Measurements from ENCODE around the gene RBM20.
"Not testable (repeated sequence)": the region's sequence is repeated elsewhere in the genome, so short reads cannot be mapped to it uniquely, and the experiment has no call there.

RBM20 gene

DNA sequence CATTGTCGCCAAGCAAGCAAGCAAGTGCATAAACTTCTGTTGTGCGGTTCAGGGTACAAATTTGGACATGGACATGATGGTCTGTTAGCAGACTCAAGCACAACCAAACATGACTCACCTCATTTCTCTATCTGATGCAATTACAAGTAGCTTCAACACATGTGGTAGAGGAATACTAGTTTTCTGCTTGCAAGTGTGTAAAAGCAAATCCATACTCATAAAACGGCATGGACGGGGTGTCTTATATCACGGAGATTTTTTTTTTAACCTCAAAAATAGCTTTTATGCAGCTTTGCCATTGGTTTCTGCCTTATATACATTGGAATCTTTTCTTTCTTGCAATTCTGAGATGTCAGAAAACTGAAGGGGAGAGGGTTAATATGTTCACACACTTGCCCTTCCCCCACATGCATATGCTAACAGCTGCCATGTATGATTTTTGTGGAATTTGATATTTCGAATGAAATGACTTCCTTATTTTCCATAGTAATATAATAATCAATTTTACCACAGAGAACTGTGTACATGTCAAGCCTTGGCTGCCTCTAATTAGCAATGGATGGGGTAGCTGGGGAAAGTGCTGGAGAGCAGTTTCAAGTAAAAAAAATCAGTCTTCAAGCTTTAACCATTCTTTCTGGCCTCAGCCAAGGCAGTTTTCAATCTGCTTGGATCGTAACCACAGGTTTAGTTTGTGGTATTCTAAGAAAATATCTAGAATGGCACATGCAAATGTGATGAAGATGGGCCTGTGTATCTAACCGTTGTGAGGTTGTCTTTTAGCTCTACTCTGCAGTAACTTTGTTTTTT lies 121.6 kb downstream of the RBM20 start:
- DNase-seq = peak; percentile 8

DNA sequence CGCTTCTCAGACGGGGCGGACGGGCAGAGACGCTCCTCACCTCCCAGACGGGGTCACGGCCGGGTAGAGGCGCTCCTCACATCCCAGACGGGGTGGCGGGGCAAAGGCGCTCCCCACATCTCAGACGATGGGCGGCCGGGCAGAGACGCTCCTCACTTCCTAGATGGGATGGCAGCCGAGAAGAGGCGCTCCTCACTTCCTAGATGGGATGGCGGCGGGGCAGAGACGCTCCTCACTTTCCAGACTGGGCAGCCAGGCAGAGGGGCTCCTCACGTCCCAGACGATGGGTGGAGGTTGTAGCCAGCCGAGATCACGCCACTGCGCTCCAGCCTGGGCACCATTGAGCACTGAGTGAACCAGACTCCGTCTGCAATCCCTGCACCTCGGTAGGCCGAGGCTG lies 123.5 kb downstream of the RBM20 start:
- not testable (repeated sequence) for DNase-seq

DNA sequence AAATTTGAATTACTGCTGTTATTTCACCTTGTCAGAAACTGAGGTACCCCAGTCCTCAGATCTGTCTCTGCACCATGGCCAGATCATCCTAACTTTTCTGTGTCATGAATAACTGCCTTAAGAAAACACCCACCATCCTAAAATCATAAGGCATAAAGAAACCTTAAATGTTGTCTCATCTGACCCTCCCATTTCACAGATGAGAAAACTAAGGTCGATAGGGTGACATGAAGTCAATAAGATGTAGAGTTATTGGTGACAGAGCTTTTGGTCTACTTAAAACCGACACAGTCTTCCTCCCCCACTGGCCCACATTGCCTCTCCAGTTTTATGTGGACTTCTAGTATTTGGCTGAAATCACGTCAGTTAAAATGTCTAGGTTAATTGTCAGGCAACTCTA lies 126.1 kb downstream of the RBM20 start:
- no peak for DNase-seq

DNA sequence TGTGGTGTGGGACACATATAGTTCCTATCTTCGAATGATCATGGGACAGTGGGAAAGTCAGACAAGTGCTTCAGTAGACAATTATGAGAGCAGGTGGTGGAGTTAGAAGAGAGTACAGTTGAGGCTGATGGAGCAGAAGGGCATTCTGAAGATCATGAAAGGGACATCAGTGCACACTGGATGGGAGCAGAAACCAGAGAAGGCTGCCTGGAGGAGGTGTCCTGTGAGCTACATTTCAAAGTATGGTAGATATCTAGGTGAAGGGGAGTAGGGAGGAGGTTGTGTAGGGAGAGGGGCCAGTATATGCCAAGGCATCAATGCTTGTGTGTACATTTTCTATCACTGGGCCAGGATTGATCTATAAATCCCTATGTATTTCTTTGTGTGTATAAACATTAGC lies 127.3 kb downstream of the RBM20 start:
- no peak for DNase-seq

DNA sequence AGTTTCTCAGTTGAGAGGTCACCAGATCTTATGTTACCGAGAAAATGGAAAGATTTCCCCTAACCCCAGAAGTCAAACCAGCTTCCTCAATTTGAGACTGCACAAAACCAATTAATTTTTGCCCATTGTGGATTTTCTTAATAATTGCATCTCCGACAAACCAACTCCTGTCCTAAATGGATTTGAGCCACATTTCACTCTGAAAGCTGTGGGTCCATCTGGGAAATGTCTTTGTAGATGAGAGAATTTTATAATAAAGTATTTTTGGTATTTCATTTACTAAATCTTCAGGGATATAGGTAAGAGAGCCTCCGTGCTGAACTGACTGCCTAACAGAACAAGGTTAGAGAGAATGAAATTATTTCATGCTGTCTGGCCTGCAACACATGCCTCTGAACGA lies 127.9 kb downstream of the RBM20 start:
- DNase-seq = no peak

DNA sequence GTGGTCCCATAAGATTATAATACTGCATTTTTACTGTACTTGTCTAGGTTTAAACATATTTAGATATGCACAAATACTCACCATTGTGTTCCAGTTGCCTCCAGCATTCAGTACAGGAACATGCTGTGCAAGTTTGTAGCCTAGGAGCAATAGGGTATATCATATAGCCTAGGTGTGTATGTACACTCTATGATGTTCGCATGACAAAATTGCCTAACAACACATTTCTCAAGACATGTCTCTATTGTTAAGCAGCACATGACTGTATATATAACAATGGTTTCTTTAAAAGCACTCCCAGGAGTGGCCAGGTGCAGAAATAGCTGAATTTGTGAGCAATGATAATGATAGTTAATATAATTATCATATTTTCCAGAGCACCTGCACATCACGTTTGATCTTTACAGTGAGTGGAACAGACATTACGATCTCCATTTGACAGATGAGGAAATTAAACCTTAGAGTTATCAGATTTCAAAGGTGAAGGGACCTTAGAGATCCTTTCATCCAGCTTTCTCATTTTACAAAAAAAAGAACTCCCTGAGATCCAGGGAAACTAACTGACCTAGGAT lies 128.4 kb downstream of the RBM20 start:
- DNase-seq = no peak

DNA sequence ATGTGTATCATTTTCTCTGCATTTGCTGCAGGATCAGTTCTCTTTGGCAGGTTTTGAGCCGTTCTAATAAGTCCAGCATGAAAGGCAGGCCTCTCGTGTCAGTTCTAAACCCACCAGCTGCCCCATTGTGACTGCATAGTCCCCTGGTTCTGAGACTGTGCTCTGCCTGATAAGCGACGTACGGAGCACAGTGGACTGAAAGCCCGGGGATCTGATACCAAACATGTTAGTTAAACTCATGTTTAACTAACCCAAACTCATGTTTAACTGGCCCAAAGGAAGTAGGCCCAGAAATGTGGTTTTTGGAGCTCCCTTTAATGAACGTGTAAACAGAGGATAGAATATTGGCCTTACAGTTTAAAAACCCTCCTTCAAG lies 129.5 kb downstream of the RBM20 start:
- no peak for DNase-seq

DNA sequence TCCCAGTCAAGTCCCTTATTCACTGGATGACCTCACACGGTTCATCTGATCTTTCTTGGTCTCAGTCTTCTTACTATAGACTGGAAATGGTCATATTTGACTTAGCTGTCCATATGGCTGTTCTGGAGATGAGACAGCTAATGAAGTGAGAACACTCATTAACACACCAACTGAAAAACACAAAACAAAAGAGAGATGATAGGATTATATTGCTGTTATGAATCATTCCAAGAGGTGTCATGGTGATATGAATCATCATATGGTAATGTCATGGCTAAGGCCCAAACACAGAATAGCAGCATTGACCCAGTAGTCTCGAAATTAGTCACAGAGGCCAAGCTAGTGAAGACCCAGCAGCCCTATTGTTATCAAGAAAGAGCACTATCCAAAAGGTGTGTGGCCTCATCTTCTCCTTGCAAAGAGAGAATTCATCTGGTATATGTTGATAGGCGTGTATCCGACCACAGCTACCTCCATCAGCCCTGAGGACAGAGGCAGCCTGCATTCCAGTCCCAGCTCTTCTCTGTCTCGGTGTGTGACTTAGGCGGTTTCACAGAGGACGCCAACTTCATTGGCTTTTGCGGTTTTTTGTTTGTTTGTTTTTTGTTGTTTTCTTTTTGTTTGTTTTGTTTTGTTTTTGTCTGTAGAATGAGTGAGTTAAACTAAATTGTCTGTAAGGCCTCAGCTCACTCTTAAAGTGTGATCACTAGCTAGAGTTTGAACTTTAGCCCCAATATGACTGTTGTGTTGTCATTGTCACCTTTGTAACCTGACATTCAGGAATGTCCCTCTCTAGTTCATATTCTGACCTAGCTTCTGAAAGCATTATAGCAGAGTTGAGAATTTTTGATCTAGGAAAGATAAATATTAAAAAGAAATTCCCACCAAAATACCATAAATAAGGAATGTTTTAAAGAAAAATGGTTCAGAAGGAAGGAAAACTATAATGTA lies 130.2 kb downstream of the RBM20 start:
- DNase-seq = peak; percentile 22

DNA sequence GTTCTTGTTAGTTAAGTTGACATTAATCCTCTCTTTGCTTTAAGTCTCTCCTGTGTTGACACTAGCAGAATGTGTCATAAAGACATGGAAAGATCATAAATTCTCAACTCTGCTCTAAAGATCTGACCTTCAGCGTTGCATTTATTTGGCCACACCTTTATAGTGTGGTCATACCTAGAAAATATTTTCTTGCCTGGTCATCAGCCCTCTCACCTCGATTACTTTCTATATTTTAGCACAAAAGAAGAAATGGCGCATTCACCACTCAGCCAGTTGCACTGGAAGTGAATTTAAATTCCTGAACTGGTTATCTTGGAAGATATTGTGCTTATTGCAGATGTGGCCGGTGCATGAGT lies 130.9 kb downstream of the RBM20 start:
- no peak for DNase-seq

DNA sequence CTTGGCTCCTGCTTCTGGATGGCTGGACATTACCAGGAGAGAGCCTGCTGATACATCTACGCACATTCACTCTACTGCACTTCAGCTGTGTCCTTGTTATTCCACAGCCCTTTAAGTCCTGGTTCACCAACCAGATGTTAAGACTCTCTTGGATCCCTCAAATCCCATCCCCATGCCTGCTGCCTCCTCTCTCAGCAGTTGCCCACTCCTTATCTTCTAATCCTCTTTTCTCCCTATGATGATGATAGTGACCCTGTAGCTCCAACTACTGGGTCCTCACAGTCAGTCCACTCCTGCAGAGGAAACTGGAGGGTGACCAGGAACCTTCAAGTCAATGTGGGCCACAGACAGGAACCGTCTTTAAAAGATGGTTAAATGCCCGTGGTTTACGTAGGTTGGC lies 131.3 kb downstream of the RBM20 start:
- DNase-seq = no peak

DNA sequence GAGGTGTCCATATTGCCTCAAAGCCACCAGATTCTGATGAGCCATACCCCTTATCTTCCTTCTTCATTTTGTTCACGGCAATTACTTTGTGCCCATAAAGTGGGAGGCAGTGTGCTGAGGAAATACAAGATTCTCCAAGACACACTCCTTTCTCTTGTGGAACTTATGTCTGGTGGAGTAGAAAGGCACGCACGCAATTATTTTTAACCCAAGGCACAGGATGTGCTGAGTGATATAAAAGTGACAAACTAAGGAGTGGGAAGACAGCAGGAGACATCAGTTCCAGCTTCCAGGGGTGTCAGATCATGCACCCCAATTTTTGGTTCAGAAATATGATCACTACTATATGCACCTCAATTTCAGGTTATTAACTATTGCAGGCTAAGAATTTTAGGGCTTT lies 132.9 kb downstream of the RBM20 start:
- no peak for DNase-seq

DNA sequence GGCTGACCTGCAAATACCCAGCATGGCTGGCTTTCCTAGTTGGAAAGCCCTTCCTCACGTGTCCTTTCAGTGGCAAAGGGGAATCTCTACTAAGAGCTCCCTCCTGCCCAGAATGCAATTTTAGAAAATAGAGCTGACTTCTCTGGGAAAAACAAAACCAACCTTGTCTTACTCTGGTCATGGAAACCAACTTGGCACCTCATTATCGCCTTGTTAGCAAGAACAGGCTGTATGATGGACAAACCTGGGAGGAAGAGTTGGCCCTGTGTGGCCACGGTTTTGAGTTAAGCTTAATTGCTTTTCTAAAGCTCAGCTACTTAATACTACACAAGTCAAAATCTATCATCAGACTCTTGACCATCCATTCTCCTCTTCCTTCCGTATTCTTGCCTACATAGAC lies 133.5 kb downstream of the RBM20 start:
- no peak for DNase-seq

DNA sequence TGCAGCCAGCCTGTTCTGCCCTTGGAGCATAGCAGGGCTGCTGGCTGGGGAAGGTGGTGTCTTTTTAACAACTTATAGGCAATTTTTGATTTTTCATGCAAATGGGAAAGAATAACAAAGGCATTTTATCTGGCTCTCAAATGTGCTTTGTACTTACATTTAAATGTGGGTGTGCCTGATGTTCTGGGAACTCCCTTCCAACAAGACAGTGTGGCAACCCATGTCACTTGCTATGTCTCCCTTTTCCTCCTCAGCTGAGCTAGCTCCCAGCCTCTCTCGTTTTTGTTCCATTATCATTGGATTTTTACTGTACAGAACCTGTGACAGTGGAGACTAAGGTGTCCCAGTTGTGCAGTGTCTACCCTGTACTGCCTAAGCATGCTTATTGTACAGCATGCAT lies 134.1 kb downstream of the RBM20 start:
- DNase-seq = no peak

DNA sequence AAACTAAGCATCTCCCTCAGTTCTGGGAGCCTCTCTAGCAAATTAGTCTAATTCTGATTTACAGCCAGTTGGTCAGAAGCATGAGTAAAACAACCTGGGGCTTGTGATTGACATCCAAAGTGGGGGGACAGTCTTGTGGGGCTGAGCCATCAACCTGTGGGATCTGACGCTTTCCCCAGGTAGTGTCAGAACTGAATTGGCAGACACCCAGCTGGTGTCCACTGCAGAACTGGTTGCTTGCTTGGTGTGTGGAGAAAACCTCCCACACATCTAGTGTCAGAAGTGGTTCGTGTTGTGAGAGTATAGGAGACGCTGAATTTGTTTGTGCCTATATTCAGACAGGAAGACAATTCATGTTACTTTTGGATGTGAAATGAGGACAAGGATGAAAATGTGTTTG lies 135.4 kb downstream of the RBM20 start:
- DNase-seq = no peak

DNA sequence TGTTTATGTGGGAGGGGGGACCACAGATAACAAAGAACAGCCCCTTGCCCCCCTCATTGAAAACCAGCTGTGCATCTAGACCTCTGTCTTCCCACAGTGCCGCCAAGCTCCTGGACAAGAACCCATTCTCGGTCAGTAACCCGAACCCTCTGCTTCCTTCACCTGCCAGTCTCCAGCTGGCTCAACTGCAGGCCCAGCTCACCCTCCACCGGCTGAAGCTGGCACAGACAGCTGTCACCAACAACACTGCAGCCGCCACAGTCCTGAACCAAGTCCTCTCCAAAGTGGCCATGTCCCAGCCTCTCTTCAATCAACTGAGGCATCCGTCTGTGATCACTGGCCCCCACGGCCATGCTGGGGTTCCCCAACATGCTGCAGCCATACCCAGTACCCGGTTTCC lies 136.6 kb downstream of the RBM20 start:
- no peak for DNase-seq

DNA sequence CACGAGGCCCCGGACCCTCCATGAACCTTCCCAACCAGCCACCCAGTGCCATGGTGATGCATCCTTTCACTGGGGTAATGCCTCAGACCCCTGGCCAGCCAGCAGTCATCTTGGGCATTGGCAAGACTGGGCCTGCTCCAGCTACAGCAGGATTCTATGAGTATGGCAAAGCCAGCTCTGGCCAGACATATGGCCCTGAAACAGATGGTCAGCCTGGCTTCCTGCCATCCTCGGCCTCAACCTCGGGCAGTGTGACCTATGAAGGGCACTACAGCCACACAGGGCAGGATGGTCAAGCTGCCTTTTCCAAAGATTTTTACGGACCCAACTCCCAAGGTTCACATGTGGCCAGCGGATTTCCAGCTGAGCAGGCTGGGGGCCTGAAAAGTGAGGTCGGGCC lies 137.0 kb downstream of the RBM20 start:
- no peak for DNase-seq

DNA sequence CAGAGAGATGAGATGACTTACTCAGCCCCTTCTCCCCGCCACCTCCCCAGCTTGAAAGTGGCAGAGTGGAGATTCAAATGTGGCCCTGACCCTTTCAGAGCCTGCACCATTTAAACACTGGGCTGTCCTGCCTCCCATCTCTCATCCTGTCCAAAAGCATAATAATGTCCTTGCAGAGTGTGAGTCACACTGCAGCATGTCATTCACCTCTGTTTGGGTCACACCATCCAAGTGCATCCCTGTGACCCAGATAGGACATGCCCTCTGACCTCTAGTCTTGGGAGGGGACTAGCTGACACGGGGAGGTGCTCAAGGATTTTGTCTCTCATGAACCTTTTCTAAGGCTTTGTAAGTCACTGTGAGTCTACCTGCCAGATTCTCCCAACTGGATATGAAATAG lies 138.5 kb downstream of the RBM20 start:
- DNase-seq = no peak

DNA sequence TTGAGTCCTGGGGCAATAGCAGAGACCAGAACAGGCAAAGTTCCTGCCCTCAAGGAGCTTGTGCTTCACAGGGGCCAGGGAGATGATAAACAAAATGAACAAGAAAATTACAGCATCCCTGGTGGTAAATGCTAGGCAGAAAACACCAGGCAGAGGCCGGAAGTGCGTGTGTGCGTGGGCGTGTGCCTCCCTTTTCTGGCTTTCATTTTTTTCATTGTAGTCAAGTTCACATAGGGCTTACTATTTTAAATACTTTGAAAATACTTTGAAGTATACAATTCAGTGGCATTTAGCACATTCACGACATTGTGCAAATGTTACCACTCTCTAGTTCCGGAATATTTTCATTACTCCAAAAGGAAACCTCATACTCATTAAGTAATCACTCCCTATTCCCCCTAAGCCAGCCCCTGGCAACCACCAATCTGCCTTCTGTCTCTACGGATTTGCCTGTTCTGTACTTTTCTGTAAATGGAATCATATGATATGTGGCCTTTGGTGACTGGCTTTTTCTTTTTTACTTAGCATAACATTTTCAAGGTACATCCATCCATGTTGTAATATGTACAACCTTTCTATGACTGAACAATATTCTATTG lies 139.5 kb downstream of the RBM20 start:
- no peak for DNase-seq

DNA sequence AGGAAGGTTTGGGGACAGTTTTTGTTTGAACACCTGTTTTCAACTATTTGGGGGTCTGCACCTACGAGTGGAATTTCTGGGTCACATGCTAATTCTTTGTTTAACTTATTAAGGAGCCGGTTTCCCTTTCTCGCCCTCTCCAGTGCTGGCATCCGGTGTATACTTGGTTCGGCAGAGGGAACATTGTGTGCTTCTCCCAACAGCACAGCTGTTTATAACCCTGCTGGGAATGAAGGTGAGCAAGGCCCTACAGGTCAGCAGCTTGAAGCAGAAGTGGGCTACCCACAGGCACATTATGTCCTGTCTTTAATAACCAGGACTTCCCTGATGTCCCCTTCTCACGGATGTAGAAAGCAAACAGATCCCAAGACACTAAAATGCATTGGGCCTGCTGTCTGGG lies 140.1 kb downstream of the RBM20 start:
- no peak for DNase-seq

DNA sequence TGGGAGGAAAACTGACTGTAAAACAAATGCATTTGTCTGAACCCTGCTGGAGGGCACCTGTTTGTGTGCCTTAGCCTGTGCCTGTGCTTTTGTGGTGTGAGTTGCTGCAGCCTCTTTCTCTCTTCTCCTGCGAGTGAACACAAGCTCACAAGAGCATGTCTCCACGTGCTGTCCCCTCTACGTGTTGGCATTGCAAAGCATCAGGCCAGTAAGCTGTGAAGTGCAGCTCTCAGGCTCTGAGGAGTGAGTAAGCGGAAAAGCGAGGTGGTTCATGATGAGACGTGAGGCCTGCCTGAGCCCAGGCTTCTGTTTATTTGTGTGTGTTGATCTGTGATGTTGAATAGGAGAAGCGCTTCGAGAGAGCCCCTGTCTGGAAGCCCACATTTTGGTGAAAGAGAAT lies 142.0 kb downstream of the RBM20 start:
- DNase-seq = no peak

DNA sequence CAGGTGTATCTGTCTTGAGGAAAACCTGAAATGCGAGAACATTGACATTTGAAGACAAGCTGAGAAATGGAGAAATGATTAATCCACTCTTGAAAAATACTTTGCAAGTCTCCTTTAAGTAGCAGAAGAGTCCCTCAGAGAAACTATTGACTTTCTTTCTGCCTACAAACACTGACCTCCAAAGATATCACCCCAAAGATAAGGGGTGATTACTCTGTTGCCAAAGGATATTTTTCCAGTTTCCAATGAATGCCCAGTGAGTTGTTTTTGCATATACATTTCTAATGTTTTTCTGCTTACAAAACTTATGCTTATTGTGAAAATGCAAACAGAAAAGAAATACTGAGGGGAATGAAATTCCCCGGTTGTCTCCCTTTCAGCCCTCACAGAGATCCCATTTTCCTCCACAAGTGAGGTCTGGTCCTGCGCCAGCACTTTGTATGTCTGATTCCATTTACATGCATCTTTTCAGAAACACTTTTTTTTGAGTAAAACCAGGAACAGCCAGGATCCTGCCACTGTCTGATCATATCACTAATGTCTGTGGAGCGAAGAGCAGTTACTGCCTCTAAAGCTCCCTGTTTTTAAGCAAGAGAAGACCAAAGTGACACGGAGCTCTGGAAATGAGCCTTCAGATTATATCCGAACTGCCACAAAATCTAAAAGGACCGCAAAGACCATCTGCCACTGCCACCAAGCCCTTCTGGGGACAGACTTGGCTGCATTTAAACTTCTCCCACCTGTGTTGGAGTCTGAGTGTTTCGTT lies 144.7 kb downstream of the RBM20 start:
- DNase-seq = no peak

DNA sequence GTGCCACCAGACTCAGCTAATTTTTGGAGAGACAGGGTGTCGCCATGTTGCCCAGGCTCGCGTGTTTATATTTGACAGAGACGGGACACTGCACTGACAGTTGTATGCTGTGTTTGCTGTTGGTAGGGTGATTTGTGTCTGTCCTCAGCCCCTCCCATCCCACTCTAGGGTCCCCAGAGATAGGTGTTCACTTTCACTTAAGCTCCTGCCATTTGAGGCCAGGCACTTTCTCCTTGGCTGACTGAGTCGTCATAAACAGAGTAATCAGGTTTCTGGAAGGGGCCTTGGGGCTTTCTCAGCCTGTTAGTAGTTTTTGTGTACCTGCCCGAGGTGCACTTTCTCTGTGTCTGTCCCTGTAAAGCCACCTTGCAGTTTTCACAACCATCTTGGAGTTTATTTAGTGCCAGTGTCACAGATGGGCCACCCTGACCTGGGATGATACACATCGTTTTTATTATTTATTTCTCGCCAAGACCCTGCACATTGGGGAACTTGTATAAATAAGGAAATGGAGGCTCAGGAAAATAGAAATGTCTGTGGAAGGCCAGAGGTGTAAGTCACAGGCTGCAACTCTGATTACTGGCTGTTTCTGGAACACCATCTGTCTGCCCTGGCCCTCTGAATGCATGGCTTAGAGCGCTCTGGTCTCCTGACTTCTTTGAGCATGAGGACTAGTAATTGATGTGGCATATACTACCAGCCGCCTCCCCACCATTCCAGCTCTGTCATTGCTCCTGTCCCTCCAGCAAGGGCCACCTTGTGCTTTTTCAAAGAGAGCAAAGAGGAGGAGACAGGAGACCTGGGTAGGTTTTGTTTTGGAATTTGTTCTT lies 145.7 kb downstream of the RBM20 start:
- no peak for DNase-seq

Measured in inflammatory macrophage treated with lipopolysaccharide for 4 hours (primary cell).